MM.1S (cell line): Measurements from ENCODE around the gene YPEL1.

Experiments used
- DNase-seq: peaks from one replicate; pipeline ENCODE4 v3.0.0-alpha.2; 2015
- H2AFZ ChIP-seq: fragments of 300-600 bp; sonication (generic); 2 replicates; pipeline ENCODE4 v1.6.0; 2016; ENCODE audit warnings: antibody characterized with exemption, low read length
- H3F3A ChIP-seq: fragments of 300-600 bp; sonication (generic); 2 replicates; pipeline ENCODE4 v1.6.1; 2016; ENCODE audit warnings: mild to moderate bottlenecking, antibody characterized with exemption, low read length, moderate library complexity, mixed read lengths; ENCODE audit not compliant: insufficient read depth
- H3K27ac ChIP-seq: fragments of 300-600 bp; sonication (generic); 2 replicates; pipeline ENCODE4 v1.5.1; 2016; ENCODE audit warnings: mild to moderate bottlenecking, low read length
- H3K27me3 ChIP-seq: fragments of 300-600 bp; sonication (generic); replicated peaks from 2 replicates; pipeline ENCODE4 v1.6.0; 2016; ENCODE audit warnings: low read length; ENCODE audit not compliant: insufficient read depth
- H3K36me3 ChIP-seq: fragments of 300-600 bp; sonication (generic); replicated peaks from 2 replicates; pipeline ENCODE4 v1.6.1; 2016; ENCODE audit warnings: mild to moderate bottlenecking, low read length, mixed read lengths; ENCODE audit not compliant: insufficient read depth
- H3K4me1 ChIP-seq: fragments of 300-600 bp; sonication (generic); 2 replicates; pipeline ENCODE4 v1.6.1; 2016; ENCODE audit warnings: low read length, mixed read lengths
- H3K4me2 ChIP-seq: fragments of 300-600 bp; sonication (generic); 2 replicates; pipeline ENCODE4 v1.6.0; 2016; ENCODE audit warnings: low read depth, low read length
- H3K4me3 ChIP-seq: fragments of 300-600 bp; sonication (generic); 2 replicates; pipeline ENCODE4 v1.5.1; 2016; ENCODE audit warnings: low read length, mixed read lengths
- H3K79me2 ChIP-seq: fragments of 300-600 bp; sonication (generic); 2 replicates; pipeline ENCODE4 v1.6.1; 2016; ENCODE audit warnings: mixed run types, low read length, mixed read lengths
- H3K9ac ChIP-seq: fragments of 300-600 bp; sonication (generic); 2 replicates; pipeline ENCODE4 v1.6.1; 2016; ENCODE audit warnings: low read length, mixed read lengths
- H3K9me2 ChIP-seq: fragments of 300-600 bp; sonication (generic); replicated peaks from 2 replicates; pipeline ENCODE4 v1.6.1; 2016; ENCODE audit warnings: mild to moderate bottlenecking, low read length, mixed read lengths; ENCODE audit not compliant: insufficient read depth
- H3K9me3 ChIP-seq: fragments of 300-600 bp; sonication (generic); replicated peaks from 2 replicates; pipeline ENCODE4 v1.6.1; 2016; ENCODE audit warnings: mild to moderate bottlenecking, low read length, mixed read lengths; ENCODE audit not compliant: insufficient read depth
- H4K20me1 ChIP-seq: fragments of 300-600 bp; sonication (generic); 2 replicates; pipeline ENCODE4 v1.6.1; 2016; ENCODE audit warnings: mild to moderate bottlenecking, low read length, moderate library complexity, mixed read lengths; ENCODE audit not compliant: insufficient read depth
- EZH2 ChIP-seq: fragments of 300-600 bp; sonication (generic); optimal IDR thresholded peaks from 2 replicates; pipeline ENCODE3; 2017; ENCODE audit warnings: low read depth, mild to moderate bottlenecking, antibody characterized with exemption, low read length, mixed read lengths
- EZH2phosphoT487 ChIP-seq: fragments of 300-600 bp; sonication (generic); IDR thresholded peaks from 2 replicates; pipeline ENCODE4 v1.6.1; 2018; ENCODE audit warnings: antibody characterized with exemption, low read length
- TF ChIP-seq, protein P1 (sequence below): fragments of 300-600 bp; sonication (generic); IDR thresholded peaks from 2 replicates; pipeline ENCODE4 v1.5.1; 2016; ENCODE audit warnings: antibody characterized with exemption, low read length, mixed read lengths

The YPEL1 gene

GRCh38 chr22:21738966-21739365 lies 3.4 kb upstream of the YPEL1 start:
- Histone ChIP-seq H3K9me2 (no peaks in the 10 kb centered on the region), H2AFZ (no peak overlapping the region), H3K79me2 (no peaks in the 10 kb centered on the region), H4K20me1 (no peaks in the 10 kb centered on the region), H3F3A (no peaks in the 10 kb centered on the region), H3K4me2 (no peak overlapping the region), H3K36me3 (no peaks in the 10 kb centered on the region), H3K27me3 (no peaks in the 10 kb centered on the region), H3K27ac (no peak overlapping the region), H3K4me3 (no peak overlapping the region), H3K4me1 (peaks cover 9% of the 10 kb centered on the region; the same call in 1 of the 2 replicates), H3K9ac (no peak overlapping the region), H3K9me3 (no peaks in the 10 kb centered on the region)
- no peak for TF ChIP-seq EZH2
- TF ChIP-seq, protein P1, sequence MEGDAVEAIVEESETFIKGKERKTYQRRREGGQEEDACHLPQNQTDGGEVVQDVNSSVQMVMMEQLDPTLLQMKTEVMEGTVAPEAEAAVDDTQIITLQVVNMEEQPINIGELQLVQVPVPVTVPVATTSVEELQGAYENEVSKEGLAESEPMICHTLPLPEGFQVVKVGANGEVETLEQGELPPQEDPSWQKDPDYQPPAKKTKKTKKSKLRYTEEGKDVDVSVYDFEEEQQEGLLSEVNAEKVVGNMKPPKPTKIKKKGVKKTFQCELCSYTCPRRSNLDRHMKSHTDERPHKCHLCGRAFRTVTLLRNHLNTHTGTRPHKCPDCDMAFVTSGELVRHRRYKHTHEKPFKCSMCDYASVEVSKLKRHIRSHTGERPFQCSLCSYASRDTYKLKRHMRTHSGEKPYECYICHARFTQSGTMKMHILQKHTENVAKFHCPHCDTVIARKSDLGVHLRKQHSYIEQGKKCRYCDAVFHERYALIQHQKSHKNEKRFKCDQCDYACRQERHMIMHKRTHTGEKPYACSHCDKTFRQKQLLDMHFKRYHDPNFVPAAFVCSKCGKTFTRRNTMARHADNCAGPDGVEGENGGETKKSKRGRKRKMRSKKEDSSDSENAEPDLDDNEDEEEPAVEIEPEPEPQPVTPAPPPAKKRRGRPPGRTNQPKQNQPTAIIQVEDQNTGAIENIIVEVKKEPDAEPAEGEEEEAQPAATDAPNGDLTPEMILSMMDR, result no peak
- no peak for DNase-seq

DNA sequence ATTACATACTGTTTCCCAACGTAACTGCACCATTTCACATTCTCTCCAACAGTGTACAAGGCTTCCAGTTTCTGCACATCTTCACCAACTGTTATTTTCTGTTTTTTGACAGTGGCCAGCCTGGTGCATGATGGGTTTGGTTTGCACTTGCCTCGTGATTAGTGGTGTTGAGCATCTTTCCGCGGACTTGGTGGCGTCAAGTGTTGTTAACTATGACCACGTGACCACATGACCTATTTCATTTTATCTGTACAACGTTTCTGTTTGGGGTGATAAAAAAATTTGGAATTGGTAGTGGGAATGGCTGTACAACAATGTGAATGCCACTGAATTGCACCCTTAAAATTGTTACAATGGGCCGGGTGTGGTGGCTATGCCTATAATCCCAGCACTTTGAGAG lies 2.5 kb upstream of the YPEL1 start:
- DNase-seq, result no peak
- H4K20me1 ChIP-seq, result no peaks in the 10 kb centered on the region
- TF ChIP-seq, protein P1, result no peak
- TF ChIP-seq EZH2, result no peak
- no peak for TF ChIP-seq EZH2phosphoT487
- no peaks in the 10 kb centered on the region for H3K27me3 ChIP-seq
- H3K9me2 ChIP-seq, result no peaks in the 10 kb centered on the region
- no peak overlapping the region for H3K27ac ChIP-seq
- H3K36me3 ChIP-seq, result no peaks in the 10 kb centered on the region
- no peak overlapping the region for H3K4me3 ChIP-seq
- H2AFZ ChIP-seq, result no peak overlapping the region
- no peak overlapping the region for H3K4me2 ChIP-seq
- no peaks in the 10 kb centered on the region for H3K79me2 ChIP-seq
- no peaks in the 10 kb centered on the region for H3K9me3 ChIP-seq
- H3K4me1 ChIP-seq, result peaks cover 9% of the 10 kb centered on the region; the same call in 1 of the 2 replicates
- H3F3A ChIP-seq, result no peaks in the 10 kb centered on the region
- H3K9ac ChIP-seq, result no peak overlapping the region

GRCh38 chr22:21736948-21737347 lies 1.4 kb upstream of the YPEL1 start:
- Histone ChIP-seq H4K20me1 (no peaks in the 10 kb centered on the region), H3K9me2 (no peaks in the 10 kb centered on the region), H3F3A (no peaks in the 10 kb centered on the region), H3K4me2 (no peak overlapping the region), H3K4me1 (peaks cover 9% of the 10 kb centered on the region; the same call in 1 of the 2 replicates), H3K27ac (no peak overlapping the region), H3K79me2 (no peaks in the 10 kb centered on the region), H3K27me3 (no peaks in the 10 kb centered on the region), H3K36me3 (no peaks in the 10 kb centered on the region), H3K9ac (no peak overlapping the region), H3K4me3 (no peak overlapping the region), H2AFZ (no peak overlapping the region), H3K9me3 (no peaks in the 10 kb centered on the region)
- DNase-seq, result no peak
- TF ChIP-seq, protein P1, result no peak
- TF ChIP-seq EZH2phosphoT487 (no peak), EZH2 (no peak)
